Fibroblast of the aortic adventitia (primary cell): ENCODE data around the gene HS6ST1. TPM values are rescaled to one million over a fixed set of nuclear protein-coding genes. Genes with fewer than 3 reads are reported as not detected.

Source experiments
- DNase-seq: peaks from one replicate; pipeline ENCODE4 v3.0.0-alpha.2; 2010; ENCODE audit warnings: low read depth
- H3K4me3 ChIP-seq: 2 replicates; pipeline ENCODE4 v1.5.1; 2011; ENCODE audit warnings: low read depth, mild to moderate bottlenecking, control low read depth, low read length, moderate library complexity
- total RNA-seq: library from RNA; depleted of rRNA; stranded (reverse); fragments of >200 nt; gene quantifications from 2 replicates; pipeline ENCODE4 v1.2.3, GENCODE V29; 2012; ENCODE audit warnings: low replicate concordance
- TF ChIP-seq, protein P1 (sequence below): IDR thresholded peaks from 2 replicates; pipeline ENCODE4 v1.5.1; 2011; ENCODE audit warnings: mild to moderate bottlenecking, low read length, control low read depth, inconsistent platforms; ENCODE audit not compliant: insufficient read depth

The HS6ST1 gene
- total RNA-seq, 1 donor, result 10.6 TPM

DNA sequence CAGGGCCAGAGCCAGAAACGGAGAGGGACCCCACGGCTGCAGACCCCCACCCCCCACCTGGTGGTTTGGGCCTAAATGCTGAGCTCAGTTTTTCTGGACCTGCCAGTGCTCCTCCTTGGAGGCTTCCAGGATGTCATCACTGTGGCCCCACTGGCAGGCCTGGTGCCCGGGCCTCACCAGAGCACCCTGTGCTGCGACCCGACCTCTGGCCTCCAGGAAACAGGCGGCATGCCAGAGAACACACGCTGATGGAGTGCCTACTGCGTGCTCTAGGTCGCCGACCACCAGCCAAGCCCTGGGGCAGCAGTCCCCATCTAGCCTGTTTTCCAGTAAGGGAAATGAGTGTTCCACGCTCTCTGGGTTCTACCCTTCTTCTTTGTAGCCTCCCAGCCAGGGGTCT is 33.8 kb downstream of the HS6ST1 start:
- no peak overlapping the region for H3K4me3 ChIP-seq
- no peak for DNase-seq
- TF ChIP-seq, protein P1, sequence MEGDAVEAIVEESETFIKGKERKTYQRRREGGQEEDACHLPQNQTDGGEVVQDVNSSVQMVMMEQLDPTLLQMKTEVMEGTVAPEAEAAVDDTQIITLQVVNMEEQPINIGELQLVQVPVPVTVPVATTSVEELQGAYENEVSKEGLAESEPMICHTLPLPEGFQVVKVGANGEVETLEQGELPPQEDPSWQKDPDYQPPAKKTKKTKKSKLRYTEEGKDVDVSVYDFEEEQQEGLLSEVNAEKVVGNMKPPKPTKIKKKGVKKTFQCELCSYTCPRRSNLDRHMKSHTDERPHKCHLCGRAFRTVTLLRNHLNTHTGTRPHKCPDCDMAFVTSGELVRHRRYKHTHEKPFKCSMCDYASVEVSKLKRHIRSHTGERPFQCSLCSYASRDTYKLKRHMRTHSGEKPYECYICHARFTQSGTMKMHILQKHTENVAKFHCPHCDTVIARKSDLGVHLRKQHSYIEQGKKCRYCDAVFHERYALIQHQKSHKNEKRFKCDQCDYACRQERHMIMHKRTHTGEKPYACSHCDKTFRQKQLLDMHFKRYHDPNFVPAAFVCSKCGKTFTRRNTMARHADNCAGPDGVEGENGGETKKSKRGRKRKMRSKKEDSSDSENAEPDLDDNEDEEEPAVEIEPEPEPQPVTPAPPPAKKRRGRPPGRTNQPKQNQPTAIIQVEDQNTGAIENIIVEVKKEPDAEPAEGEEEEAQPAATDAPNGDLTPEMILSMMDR, result no peak

DNA sequence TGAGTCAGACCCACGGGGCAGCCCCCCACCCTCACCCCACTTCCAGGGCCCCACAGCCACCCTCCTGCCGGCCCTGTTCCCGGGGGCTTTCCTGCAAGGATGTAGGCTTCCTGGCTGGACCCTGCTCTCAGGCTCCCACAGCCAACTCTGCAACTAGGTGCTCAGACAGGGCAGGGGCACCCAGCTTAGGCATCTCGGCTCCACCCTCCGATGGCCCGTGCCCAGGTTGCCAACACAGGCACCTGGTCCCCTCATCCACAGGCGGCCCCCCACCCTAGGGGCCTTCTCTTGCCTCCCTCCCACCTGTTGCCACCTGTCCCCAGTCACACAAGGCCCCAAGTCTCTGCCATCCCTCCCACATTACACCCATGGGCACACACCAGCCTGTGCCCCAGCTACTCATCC is 34.6 kb downstream of the HS6ST1 start:
- TF ChIP-seq, protein P1, result no peak
- H3K4me3 ChIP-seq, result no peak overlapping the region
- DNase-seq, result no peak

GRCh38 chr2:128282976-128283810 is 35.5 kb downstream of the HS6ST1 start:
- no peak overlapping the region for H3K4me3 ChIP-seq
- no peak for DNase-seq
- TF ChIP-seq, protein P1, result no peak

GRCh38 chr2:128282246-128282975 is 36.3 kb downstream of the HS6ST1 start:
- DNase-seq, result no peak
- TF ChIP-seq, protein P1, result no peak
- no peak overlapping the region for H3K4me3 ChIP-seq

DNA sequence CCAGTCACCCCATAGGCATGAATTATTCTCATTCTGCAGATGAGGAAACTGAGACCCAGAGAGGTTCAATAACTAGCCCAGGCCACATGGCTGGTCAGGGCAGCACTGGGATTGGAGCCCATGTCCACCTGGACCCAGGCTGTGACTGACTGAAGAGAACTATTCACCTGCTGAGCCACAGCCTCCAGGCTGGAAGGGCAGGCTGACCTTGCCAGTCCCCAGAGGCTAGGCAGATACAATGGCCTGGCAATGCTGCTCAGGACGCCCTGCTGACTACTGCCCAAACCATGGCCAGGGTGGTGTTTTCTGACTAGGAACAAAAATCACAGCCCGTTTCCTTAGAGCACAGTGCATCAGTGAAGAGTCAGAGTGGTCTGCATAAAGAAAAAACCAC is 36.8 kb downstream of the HS6ST1 start:
- TF ChIP-seq, protein P1, result no peak
- H3K4me3 ChIP-seq, result no peak overlapping the region
- no peak for DNase-seq

- DNase-seq, result peak; percentile 25
- H3K4me3 ChIP-seq, result no peak overlapping the region
- TF ChIP-seq, protein P1, result no peak
Measured at GRCh38 chr2:128280901-128281321, 37.8 kb downstream of the HS6ST1 start.
